ENCODE measurements around the gene CLDN1. TPM values are rescaled to one million over a fixed set of nuclear protein-coding genes. Genes with fewer than 3 reads are reported as not detected.

CLDN1 gene
- total and polyA plus RNA-seq, 2 of the 13 experiments (the other 11 are each of a cell fraction or from before 2014, with no cell fraction given): 42.7 to 51.6 TPM

- TF ChIP-seq, protein P1, sequence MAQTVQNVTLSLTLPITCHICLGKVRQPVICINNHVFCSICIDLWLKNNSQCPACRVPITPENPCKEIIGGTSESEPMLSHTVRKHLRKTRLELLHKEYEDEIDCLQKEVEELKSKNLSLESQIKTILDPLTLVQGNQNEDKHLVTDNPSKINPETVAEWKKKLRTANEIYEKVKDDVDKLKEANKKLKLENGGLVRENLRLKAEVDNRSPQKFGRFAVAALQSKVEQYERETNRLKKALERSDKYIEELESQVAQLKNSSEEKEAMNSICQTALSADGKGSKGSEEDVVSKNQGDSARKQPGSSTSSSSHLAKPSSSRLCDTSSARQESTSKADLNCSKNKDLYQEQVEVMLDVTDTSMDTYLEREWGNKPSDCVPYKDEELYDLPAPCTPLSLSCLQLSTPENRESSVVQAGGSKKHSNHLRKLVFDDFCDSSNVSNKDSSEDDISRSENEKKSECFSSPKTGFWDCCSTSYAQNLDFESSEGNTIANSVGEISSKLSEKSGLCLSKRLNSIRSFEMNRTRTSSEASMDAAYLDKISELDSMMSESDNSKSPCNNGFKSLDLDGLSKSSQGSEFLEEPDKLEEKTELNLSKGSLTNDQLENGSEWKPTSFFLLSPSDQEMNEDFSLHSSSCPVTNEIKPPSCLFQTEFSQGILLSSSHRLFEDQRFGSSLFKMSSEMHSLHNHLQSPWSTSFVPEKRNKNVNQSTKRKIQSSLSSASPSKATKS (CRISPR knock-in tag; IDR thresholded peaks at IDR 0.05): no peak
- TF ChIP-seq XBP1 (CRISPR knock-in tag; IDR thresholded peaks at IDR 0.05) (no peak), PRDM15 (CRISPR knock-in tag; IDR thresholded peaks at IDR 0.05) (no peak), IRF2 (CRISPR knock-in tag; IDR thresholded peaks at IDR 0.05) (peak; percentile 54; the same call in 1 of the 2 replicates), TCF7 (IDR thresholded peaks at IDR 0.05; ENCODE audit: low read depth) (peak; percentile 77), SOX13 (IDR thresholded peaks at IDR 0.05) (peak; percentile 78; the same call in 1 of the 2 replicates), SOX13 (CRISPR knock-in tag; conservative IDR thresholded peaks at IDR 0.05 in 1 of 2, IDR thresholded peaks at IDR 0.05 in 1 of 2) (peak in 1 of 2 experiments; percentile 92; a peak in 2 of 4 replicates), FOXP4 (CRISPR knock-in tag; IDR thresholded peaks at IDR 0.05) (peak; percentile 93), WIZ (CRISPR knock-in tag; IDR thresholded peaks at IDR 0.05) (no peak), SMAD9 (CRISPR knock-in tag; IDR thresholded peaks at IDR 0.05) (no peak), PAWR (CRISPR knock-in tag; IDR thresholded peaks at IDR 0.05; ENCODE audit: borderline replicate concordance) (no peak), MIER3 (CRISPR knock-in tag; IDR thresholded peaks at IDR 0.05; ENCODE audit: borderline replicate concordance) (no peak; the same call in 1 of the 2 replicates), TCF12 (IDR thresholded peaks at IDR 0.05) (no peak), TCF12 (CRISPR knock-in tag; IDR thresholded peaks at IDR 0.05) (peak; percentile 76; the same call in 1 of the 2 replicates)
Observed at GRCh38 chr3:190307164-190307545, 15.1 kb downstream of the CLDN1 start (continued).
